ENCODE results near the gene PIF1.

DNA sequence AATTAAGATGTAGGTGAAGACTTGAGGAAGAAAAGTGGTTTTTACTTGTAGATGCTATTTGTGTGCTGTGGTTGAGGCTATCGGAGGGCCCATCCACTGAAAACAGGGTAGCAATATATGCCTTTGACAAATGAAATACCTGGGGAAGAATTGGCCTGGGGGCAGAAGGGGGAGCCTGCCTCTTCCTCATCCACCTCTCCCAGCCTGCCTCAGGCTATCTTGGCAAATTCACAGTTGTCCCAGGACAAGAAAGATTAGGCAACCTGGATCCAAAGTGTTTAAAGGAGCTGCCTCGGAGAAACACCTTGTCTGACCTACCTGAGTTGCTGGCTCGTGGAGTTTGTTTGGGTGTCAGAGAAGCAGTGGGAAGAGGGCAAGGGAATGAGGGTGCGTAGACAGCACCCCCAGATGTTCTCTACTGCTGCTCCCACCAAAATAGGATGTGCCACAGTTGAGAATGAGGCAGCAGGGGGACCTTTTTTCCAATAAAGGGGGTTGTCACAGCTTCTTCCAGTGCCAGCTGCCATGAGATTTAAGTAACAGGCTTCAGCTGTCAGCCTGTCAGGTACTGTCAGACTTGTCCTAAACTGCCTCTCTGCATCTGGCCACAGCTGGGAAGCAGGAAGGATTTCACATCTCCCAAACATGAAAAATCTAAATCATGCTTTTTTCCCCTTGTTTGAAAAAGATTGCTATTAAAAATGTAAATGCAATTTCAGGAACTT lies 25.5 kb upstream of the PIF1 start:
- TF ChIP-seq, protein P1, sequence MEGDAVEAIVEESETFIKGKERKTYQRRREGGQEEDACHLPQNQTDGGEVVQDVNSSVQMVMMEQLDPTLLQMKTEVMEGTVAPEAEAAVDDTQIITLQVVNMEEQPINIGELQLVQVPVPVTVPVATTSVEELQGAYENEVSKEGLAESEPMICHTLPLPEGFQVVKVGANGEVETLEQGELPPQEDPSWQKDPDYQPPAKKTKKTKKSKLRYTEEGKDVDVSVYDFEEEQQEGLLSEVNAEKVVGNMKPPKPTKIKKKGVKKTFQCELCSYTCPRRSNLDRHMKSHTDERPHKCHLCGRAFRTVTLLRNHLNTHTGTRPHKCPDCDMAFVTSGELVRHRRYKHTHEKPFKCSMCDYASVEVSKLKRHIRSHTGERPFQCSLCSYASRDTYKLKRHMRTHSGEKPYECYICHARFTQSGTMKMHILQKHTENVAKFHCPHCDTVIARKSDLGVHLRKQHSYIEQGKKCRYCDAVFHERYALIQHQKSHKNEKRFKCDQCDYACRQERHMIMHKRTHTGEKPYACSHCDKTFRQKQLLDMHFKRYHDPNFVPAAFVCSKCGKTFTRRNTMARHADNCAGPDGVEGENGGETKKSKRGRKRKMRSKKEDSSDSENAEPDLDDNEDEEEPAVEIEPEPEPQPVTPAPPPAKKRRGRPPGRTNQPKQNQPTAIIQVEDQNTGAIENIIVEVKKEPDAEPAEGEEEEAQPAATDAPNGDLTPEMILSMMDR (conservative IDR thresholded peaks at IDR 0.05) = no peak
- TF ChIP-seq ZFX (IDR thresholded peaks at IDR 0.05) = no peak

All from C4-2B (cell line).